NCI-H82 treated with DMSO at 0.1 percent for 48 hours (cell line): ENCODE results near the gene S100A9.
"Not testable (repeated sequence)": the region's sequence is repeated elsewhere in the genome, so short reads cannot be mapped to it uniquely, and the experiment has no call there.

Experiments
- DNase-seq: peaks from one replicate; lab custom pipeline; 2025; ENCODE audit not compliant: unreplicated experiment; lab: John Stamatoyannopoulos, UW

S100A9 gene

DNA sequence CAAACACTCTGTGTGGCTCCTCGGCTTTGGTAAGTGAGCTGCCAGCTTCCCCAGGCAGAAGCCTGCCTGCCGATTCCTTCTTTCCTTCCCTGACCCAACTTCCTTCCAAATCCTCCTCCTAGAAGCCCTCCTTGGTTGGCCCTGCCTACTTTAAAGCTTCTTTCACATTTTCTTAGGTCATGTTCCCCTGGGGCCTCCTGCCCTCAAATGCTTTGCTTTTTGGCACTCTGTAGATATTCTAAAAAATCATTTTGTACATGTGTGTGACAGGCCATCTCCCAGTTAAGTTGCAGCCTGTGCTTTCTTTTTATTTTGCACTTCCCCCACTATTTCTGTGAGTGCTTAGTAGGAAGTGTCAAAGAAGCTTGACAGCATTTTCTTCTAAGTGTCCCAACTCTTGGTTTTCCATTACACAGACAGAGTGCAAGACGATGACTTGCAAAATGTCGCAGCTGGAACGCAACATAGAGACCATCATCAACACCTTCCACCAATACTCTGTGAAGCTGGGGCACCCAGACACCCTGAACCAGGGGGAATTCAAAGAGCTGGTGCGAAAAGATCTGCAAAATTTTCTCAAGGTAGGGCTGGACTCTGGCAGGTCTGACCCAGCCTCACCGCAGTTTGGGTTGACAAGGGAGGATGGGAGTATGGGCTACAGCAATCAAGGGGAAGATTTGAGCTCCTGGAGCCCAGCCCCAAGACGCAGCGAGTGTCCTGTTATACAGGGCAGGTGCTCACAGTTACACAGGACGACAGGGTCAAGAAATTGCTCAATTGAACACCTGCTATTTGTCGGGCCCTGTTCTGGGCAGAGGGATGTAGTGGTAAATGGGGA, at the start of gene S100A9:
TSS of gene S100A9 (plus strand) at position 2 of the 838 bp plus-strand sequence. CDS start at position 432, 430 bp downstream.
- DNase-seq: no peak

DNA sequence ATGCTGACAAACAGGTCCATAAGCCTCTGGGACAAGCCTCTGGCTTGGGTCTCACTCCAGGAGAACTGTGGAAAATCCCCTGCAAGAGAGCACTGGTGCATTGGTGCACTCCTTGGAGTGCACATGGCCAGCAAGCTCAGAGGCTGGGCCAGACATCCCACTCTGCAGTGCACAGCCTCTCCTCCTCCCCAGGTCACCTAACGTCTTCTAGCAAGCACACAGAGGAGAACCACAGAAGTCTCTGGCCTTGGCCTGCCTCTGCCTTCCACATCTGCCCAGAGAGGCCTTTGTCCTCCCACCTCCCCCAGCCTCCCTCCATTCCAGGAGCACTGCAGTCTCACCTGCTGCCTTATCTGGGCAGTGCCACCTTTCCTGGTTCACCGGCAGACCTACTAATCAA, 49.1 kb upstream of the S100A9 start:
- DNase-seq: no peak

DNA sequence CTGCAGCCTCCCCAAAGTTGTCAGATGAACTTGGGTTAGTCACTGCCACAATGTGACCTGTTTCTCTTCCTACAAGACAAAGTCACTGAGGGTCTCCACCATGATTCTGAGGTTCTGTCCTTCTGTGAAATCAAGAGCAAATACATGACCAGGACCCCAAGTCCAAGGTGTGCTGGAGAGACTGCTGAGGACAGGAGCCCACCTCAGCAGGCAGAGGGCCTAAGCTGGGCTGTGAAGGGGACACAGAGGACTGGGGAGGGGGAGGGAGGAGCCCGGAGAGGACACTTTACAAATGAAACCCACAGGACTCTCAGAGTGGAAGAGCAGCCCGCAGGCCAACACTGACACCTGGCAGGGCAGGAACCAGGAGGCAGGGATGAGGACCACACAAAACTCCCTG, 48.2 kb upstream of the S100A9 start:
- no peak for DNase-seq

DNA sequence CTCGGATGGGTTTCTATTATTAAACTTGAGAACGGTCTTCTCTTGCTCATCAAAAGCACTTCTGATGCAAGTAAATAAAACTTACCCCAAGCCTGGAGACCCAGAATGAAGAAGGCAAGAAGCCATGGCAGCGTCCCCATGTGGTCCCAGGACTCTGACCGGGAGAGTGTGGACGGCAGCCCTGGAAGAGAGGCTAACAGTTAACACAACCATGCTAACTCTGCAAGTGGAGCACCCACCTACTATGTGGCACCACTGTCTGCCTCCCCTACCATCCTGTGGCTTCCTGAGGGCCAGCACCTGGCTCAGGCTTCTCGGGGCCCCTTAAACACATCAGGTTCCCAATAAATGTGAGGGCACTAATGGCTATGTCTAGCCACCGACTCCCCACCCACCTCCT, 47.1 kb upstream of the S100A9 start:
- DNase-seq: no peak

DNA sequence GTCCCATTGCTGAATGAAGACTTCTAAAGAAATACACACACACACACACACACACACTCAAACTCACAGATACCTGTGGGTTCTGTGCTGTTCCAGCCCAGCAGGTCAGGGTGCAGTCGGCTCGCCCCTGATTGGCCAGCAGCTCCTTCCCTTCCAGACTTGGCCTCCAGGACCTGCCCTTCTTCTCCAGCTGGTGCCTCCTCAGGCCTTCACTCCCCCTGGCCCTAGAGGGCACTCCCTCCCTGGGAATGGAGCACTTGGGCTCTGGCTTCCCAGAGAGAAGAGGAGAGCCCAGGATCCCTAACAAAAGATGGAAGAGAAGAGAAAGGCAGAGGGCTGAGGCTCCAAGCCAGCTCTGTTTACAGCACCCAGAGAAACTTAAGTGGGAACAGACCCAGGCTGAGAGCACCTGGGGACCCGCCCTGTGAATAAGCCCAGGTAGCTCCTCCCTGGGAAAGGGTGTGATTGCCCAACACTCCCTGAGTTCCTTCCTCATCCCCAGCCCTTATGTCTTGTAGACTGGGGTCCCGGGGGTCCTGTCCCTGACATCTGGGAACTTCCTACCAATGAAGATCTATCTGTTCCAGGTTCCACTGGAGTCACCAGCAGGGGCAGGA, 45.0 kb upstream of the S100A9 start, which contains the start of gene PGLYRP3:
TSS of gene PGLYRP3 (minus strand) at position 383 of the 617 bp plus-strand sequence. CDS start 2,287 bp downstream, outside the sequence.
- no peak for DNase-seq

DNA sequence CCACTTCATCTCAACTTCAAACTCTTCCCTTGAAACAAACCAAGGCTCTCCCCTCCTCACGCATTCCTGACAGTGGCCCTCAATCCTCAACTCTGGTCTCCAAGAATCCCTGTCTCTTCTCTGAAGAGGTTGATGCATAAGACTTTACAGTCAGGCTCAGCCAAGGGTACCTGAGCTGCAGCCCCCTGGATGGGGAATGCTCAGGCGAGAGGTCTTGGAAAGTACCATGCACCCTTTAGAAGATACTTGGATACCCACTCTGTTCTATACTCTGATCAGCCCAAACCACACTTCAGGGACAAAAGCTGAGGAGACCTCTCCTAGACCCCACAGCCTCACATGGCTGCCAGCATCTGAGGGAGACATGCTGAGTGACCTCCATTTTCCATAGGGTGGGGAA, 44.4 kb upstream of the S100A9 start:
- no peak for DNase-seq

DNA sequence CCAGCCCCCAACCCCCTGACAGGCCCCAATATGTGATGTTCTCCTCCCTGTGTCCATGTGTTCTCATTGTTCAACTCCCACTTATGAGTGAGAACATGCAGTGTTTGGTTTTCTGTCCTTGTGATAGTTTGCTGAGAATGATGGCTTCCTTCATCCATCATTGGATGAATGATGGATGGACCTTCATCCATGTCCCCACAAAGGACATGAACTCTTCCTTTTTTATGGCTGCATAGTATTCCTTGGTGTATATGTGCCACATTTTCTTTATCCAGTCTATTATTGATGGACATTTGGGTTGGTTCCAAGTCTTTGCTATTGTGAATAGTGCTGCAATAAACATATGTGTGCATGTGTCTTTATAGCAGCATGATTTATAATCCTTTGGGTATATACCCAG, 43.3 kb upstream of the S100A9 start:
- not testable (repeated sequence) for DNase-seq

DNA sequence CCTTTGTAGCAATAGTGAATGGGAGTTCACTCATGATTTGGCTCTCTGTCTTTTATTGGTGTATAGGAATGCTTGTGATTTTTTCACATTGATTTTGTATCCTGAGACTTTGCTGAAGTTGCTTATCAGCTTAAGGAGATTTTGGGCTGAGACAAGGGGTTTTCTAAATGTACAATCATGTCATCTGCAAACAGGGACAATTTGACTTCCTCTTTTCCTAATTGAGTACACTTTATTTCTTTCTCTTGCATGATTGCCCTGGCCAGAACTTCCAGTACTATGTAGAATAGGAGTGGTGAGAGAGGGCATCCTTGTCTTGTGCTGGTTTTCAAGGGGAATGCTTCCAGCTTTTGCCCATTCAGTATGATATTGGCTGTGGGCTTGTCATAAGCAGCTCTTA, 41.6 kb upstream of the S100A9 start:
- DNase-seq: not testable (repeated sequence)

DNA sequence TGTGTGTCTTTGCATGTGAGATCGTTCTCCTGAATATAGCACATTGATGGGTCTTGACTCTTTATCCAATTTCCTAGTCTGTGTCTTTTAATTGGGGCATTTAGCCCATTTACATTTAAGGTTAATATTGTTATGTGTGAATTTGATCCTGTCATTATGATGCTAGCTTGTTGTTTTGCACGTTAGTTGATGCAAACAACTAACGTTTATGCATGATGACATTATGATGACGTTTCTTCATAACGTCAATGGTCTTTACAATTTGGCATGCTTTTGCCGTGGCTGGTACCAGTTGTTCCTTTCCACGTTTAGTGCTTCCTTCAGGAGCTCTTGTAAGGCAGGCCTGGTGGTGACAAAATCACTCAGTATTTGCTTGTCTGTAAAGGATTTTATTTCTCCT, 39.5 kb upstream of the S100A9 start:
- not testable (repeated sequence) for DNase-seq

DNA sequence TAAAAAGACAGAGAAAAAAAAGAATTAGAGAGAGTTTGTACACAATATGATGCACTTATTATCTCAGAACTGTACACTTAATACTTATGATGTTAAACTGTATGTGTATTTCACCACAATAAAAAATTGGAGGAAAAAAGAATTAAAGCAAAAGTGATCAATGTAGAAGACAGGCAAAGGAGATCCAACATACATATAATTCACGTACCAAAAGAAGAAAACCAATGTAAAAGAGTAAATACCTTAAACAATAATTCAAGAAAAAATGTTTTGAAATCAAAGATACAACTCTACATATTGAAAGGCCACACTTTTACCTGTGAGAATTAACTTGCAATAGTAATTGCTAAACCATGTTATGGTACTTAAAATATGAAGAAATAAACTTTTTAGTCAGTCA, 35.1 kb upstream of the S100A9 start:
- DNase-seq: no peak

DNA sequence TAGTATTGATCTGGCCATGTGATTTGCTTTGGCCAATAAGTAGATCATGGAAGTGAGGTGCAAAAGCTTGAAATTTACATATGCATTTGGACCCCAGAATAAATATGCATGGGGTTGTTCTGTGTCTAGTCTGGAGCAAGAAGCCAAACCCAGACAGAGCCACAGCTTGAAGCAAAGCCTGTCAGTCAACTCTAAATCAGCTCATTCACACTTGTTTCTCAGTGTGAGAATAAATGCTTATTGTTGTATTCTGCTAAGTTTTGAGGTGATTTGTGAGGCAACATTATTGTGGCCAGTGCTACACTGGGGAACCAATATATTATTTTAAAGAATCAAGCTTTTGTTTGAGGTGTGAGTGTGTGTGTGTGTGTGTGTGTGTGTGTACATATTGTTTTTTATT, 32.7 kb upstream of the S100A9 start:
- no peak for DNase-seq

DNA sequence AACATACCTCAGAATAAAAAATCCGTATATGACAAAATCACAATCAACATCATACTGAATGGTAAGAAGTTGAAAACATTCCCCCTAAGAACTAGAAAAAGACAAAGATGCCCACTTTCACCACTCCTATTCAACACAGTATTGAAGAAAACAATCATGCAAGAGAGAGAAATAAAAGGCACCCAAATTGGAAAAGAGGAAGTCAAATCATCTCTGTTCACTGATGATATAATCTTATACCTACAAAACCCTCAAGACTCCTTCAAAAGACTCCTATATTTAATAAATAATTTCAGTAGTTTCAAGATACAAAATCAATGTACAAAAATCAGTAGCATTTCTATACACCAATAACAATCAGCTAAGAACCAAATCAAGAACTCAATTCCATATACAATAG, 23.8 kb upstream of the S100A9 start:
- no peak for DNase-seq

DNA sequence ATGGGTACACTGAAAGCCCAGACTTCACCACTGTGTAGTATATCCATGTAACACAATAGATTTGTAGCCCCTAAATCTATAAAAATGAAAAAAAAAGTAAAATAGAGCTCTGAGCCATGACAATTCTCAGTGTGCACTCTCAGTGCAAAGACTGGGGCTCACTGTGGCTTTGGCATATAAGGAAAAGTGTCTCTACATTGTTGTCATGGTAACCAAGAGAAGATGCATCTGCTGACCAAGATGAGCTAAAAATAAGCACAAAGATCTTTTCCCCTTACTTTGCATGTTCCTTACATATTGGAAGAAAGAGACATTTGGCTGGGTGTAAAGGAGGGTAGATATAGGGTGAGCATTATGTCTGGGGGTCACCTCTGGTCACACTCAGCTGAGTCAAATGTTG, 21.0 kb upstream of the S100A9 start:
- no peak for DNase-seq

DNA sequence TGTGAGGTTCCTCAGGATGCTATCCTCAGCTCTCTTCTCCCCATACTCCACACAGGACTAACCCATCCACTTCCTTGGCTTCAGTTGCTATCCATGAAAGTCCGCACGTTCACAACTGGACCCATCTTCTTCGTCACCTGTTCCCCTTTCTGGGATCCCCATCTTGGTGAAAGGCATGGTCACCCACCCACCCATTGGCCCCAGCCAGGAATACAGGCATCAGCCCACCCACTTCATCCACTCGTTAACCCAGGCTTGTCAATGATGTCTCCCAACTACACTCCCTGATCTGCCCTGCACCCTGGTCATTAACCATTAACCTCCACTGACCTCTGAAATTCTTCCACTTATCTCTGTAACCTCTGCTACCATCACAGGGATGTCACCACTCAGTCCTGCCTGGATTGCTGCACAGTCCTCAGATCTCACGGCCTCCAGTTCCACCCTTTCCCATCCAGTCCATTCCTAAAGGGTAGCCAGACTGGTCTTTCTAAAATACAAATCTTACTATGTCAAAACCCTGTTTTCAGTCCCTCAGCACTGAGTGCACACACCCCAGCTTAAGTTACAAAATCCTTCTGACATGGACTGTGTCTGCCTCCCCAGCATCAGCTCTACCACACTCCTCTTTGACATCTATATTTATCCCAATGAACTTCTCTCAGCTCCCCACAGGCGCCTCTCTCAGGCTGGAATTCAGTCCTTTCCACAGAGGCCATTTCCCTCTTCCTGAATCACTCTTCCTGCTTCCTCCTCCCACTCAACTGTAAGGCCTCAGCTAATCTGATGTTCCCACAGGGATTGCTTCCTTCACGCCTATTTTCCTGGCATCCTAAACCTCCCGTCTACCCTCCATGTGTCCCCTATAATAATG, 19.4 kb upstream of the S100A9 start:
- DNase-seq: no peak

DNA sequence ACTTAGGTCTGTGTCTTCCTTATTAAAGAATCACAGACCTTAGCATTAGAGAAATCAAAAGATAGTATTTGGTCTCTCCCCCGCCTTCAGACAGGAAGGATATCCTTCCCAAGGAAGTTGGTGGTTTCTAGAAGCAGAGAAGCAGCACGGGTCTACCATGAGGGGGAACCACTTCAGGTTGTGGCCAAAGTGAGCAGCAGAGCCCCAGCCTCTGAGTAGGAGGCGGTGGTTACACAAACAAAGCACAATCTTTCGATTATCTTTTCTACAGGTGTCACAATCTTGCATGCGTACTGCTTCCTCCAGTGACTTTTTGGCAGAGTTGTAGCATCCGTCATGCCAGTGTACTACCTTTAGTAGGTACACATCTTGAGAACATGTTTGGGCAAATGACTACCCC, 17.9 kb upstream of the S100A9 start:
- no peak for DNase-seq

DNA sequence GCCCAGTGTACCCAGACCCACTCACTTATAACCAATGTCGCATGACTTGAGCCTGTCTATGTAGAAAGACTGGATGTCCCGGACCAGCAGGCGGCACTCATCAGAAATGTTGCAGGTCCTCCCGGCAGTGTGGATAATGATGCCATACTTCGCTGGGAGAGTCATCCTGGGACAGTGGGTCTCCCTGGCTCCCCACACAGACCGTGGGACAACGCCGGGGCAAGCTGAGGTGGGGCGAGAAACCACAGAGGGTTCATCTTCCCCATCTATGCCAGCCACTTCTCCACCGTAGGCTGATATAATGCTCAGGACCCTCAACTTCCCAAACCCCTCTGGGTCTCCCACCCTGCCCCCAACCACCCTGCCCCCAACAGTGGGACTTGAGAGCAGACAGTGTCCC, 17.3 kb upstream of the S100A9 start:
- no peak for DNase-seq

DNA sequence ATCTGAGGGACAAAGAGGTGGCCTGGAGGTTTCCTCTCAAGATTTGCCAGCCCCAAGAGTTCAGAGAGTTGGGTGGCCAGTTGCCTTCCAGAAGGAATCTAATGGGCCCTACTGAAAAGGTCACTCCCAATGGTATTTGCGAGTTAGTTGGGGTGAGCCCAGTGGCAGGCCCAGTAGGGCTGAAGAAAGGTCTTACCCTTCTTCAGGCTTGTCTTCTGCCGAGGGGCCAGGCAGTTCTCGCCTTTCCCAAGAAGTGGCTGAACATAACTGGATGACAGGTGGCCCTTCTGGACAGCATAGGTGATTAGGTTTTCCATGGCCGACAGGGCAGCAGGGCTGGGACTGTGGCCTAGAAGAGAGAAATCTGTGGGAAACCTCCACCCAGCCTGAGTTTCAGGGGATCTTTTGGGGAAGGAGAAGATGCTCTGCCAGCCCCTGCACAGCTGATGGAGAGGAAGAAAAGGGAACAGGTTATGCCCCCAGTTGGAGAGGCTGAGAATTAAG, 16.2 kb upstream of the S100A9 start:
- no peak for DNase-seq

DNA sequence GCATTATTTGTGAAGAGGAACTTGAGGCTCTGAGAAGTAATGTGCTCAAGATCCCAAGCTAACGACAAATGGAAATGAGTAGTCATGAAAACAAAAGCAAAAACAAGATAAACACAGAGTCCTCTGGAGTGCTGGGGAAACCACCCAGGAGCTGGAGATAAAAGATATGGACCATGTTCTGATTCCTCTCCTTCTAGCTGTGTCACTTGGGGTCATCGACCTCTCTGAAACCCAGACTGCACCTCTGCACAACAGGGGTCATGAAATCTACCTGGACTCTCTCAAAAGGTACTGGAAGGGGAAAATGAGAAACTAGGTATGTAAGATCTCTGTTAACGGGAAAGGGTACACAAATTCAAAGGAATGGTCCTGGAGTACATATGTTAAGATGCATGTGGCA, 15.5 kb upstream of the S100A9 start:
- no peak for DNase-seq

DNA sequence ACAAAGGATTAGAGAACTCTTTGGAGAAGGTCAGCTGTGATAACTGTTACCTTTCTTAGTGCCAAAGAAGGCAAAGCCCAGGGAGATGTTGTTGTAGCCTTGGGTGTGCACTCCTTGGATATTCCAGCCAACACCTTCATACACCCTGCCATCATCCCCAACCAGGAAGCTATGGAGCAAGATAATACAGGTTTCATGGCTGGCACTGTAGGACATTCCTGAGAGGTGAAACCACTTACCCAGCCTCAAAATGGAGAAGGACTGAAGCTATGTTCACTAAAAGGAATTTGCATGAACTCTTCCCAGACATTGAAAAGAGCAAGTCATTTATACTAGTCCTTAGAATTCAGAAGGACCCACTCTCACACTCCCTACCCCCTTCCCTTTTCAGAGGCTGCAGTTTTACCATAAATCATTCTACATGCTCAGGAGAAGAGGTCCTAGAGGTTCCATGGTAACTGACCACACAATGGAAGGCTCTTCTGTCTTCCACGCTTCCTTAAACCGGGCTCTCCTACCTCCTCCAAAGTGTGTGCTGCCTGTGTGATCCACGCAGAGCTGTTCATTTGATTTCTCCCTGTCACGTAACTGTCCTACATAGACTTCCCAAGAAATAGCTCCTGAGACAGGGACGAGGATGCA, 14.5 kb upstream of the S100A9 start:
- DNase-seq: no peak

DNA sequence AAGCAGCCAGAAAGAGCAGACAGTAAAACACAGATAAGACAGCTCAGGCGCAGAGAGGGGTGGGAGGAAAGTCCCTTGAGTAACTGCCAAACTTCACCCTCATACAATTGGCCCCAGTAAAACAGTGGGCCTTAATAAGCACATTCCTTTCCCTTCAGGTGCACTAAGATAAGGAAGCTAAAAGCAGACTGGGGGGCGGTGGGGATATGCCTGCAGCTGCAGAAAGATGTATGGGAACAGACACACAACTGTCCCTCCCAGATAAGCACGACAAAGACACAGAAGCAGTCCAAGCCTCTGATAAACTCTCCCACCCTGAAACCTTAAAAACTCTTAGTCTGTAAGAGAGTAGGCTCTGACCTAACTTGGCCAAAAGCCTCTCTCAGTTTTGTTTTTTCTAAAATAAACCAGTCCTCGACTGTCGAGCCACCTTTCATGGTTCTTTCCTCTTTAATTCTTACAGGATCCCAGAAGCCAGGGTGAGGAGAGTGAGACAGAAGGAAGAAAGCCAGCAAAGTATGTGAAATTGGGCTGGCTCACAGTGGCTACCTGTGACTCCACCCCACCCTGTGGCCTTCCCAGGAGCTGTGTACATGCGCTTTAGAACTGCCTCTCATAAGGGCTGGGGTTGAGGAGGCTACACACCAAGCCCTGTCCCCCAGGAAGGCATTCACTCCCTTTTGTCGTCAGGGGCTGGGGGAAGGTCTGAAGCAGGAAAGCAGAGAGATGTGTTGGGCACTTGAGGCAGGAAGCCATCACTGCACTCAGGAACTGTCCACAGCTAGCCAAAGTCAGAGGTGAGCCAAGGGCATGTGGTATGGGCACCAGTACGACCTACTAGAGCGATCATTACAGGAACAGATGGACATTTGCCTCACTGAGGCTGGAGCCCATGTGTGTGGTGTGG, 13.6 kb upstream of the S100A9 start:
- DNase-seq: no peak
